NCI-H146 treated with DMSO at 0.1 percent for 48 hours (cell line): ENCODE results near the gene CARD9.
"Not testable (repeated sequence)": the region's sequence is repeated elsewhere in the genome, so short reads cannot be mapped to it uniquely, and the experiment has no call there.

ENCODE experiments used
- DNase-seq: peaks from one replicate; lab custom pipeline; 2025; ENCODE audit not compliant: unreplicated experiment; lab: John Stamatoyannopoulos, UW

CARD9 gene

DNA sequence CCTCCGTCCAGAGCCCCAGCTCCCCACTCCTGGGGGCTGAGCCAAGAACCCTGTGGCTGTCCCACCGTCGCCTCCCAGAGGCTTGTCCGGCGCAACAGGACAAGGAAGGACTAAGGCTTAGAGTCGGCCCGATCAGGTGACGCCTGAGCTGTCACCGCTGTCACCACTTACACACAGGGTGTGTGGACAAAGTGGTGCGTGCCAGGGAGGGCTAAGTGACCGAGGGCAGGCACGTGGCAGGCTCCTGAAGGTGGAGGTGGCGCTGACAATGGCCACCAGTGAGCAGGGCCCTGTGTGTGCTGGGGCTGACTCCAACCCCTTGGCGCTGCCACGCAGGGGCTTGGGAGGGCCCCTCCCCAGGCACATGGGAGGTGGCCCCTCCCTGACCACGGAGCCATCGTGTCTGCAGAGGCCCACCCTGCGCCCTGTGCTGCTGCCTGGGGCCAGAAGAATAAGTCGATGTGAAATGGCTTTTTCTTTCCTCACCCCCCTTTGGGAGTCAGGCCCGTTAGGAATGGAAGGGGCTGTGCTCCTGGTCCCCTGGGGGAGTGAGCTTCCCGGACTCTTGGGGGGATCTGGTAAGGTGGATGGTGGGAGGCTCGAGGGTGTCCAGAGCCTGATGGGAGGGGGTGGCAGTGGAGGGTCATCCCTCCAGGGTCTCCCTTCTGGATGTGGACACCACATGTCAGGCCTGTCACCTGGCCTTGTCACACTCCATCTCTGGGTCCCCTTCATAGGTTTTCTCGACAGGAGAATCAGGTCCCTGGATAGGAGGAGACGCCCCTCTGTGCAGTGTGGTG, 48.8 kb downstream of the CARD9 start:
- DNase-seq: no peak

DNA sequence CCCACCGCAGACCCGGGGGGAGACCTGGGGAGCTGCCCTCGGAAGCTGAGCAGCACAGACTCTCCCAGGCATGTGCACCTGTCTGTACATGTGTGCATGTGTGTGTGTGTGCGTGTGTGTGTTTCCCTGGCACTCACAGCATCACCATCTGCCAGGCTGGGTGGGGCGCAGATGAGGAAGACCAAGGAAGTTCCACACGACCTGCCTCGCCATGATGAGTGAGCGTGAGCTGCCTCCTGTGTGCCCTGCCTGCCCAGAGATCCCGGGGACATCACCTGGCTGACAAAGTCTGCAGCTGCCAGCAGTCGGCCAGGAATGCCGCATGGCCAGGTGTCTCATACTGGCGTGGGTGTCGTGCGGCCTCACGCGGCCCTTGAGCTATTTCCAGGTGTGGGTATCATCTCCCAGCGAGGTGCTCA, 50.1 kb downstream of the CARD9 start:
- DNase-seq: no peak

DNA sequence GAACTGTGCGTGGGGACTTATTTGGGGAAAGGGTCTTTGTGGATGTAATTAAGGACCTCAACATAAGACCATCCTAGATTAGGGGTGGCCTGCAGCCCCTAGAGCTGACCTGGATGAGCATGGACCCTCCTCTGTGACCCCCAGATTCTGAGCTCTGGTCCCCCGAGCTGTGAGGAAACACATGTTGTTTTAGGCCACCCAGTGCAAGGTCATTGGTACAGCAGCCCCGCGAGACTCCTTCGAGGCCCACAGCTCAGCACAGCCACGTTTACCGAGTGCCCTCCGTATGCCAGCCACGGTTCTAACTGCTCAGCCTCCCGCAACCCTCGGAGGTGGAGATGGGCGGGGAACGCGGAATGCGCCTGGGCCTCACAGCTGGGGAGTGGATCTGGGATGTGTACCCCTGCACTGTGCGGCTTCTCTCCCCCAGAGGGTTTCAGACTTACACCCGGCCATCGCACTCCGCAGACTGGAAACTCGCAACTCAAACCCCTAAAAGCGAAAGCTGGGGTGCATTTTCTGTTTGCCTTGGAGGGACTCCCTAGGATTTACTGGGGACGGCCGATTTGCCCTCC, 50.6 kb downstream of the CARD9 start:
- no peak for DNase-seq

DNA sequence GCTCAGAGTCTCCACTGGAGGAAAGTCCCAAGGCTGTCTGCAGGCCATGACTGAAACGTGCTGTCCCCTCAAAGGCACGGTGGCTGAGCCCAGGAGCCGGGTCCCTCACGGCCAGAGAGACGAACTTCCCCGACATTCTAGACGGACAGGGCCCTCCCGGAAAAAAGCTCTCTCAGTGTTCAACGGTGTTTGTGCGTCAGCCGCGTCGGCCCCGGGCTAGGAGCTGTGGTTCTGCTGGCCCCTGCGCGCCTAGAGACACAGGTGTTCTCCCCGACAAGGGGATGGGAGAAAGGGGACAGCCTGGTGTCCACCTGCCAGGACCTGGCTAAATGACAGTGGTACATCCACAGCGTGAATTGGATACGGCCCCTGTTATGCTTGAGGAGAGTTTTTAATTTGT, 51.9 kb downstream of the CARD9 start:
- no peak for DNase-seq

DNA sequence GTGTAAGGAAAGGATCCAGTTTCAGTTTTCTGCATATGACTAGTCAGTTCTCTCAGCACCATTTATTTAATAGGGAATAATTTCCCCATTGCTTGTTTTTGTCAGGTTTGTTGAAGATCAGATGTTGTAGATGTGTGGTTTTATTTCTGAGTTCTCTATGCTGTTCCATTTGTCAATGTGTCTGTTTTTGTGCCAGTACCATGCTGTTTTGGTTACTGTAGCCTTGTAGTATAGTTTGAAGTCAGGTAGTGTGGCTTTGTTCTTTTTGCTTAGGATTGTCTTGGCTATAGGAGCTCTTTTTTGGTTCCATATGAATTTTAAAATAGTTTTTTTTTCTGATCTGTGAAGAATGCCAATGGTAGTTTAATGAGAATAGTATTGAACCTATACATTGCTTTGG, 52.5 kb downstream of the CARD9 start:
- not testable (repeated sequence) for DNase-seq

DNA sequence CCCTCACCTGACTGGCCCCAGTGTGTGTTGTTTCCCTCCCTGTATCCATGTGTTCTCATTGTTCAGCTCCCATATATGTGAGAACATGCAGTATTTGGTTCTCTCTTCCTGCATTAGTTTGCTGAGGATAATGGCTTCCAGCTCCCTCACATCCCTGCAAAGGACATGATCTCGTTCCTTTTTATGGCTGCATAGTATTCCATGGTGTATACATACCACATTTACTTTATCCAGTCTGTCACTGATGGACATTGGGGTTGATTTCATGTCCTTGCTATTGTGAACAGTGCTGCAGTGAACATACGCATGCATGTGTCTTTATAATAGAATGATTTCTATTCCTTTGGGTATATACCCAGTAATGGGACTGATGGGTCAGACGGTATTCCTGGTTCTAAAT, 53.5 kb downstream of the CARD9 start:
- not testable (repeated sequence) for DNase-seq

DNA sequence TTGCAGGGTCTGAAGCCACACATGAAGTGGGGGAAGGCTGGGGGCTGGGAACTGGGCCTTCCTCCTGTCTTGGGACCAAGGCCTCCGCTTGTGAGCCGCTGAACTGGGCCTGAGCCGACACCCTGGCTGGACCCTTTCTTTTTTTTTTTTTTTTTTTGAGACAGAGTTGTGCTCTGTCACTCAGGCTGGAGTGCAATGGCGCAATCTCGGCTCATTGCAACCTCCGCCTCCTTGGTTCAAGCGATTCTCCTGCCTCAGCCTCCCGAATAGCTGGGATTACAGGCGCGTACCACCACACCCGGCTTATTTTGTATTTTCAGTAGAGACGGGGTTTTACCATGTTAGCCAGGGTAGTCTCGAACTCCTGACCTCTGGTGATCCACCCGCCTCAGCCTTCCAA, 54.2 kb downstream of the CARD9 start:
- DNase-seq: not testable (repeated sequence)

DNA sequence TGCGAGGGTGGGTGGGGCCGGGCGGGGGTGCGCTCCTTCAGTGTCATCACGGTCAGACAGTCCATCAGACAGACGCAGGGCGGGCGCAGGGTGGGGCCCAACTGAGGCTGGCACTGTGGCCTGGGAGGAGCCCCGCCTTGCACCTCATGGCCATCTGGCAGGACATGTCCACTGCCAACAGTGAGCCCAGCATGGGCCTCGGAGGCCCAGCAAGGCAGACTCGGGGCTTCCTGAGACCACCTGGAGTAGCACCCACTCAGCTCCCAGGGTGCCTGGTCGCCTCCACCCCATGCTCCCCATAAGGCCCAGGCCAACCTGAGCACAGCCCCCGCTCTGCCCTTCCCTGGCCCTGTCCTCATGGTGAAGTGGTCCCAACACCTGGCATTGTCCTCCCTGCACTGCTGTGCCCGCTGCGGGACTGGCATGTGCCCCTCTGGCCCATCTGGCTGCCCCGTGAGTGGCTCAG, 54.7 kb downstream of the CARD9 start:
- no peak for DNase-seq

DNA sequence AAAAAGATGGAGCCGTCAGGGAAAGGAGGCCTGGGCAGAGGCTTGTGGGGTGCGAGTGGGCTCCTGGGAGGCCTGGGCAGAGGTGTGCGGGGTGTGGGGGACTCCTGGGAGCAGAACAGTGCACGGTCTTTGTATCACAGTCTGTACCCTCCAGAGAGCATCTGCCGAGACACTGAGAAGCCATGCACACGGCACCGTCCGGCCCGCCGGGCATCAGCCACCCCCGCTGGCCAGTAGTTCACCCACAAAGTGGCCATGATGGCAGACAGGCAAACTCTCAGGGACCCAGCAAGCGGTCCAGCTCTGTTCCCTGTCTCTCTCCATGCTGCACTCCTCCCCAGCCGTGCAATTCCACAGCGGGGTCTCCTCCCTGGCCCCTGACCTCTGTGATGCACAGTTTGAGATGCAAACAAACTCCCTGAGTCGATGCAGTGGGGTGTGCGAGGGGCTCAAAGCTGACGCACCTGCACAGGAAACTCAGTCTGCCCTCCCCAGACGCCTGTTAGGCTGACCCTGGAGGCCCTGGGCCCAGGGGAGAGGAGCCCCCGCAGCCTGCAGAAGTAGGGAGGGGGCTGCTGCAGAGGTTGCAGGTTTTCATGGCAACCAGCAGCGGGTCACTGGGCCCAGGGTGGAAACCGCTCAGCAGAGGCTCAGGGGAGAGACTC, 55.2 kb downstream of the CARD9 start:
- no peak for DNase-seq

DNA sequence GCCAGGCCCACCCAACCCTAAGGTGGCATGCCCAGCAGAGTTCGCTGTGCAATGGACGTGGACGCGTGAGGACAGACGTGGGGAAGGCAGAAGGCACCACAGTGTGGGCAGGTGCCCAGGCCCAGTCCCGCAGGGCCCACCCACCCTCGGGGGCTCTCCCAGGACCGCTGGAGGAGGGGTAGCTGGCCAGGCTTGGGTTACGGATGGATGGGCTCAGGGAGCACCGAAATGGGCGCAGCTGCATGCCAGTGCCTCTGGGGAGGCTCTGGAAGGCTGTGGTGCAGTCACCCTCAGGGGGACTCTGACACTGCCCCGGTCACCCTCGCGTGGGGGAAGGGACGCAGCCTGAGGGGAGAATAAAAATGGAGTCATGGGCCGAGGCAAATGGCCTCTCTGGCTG, 55.8 kb downstream of the CARD9 start:
- DNase-seq: no peak

DNA sequence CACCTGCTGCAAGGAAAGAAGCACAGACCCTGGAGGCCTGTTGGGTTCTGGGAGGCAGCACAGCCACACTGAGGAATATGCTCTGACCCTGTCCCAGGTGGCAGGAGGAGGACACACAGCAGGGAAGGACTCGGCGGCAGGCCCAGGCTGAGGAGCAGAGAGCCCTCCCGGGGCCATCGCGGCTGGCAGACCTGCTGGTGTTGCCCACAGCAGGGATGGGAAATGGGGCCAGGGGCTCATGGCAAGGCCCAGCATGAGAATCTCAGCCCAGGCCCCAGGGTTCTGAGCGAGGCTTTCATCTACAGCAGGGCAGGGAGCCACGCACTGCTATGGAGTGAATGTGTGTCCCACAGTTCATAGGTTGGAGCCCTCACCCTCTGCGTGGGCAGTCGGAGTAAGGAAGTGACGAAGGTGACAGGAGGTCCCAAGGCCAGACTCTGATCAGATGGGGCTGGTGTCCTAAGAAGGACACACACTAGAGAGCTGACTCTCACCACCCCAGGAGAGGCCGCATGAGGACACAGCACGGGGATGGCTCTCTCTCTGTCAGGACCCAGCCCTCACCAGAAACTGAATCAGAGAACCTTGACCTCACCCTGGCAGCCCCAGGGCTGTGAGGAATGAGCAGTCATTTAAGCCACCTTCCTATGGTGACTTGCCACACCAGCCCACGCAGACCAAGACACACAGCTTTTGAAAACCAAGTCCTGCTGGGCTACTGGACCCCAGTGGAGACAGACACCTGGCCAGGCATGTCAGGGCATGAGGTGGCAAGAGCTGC, 56.4 kb downstream of the CARD9 start:
- DNase-seq: no peak

DNA sequence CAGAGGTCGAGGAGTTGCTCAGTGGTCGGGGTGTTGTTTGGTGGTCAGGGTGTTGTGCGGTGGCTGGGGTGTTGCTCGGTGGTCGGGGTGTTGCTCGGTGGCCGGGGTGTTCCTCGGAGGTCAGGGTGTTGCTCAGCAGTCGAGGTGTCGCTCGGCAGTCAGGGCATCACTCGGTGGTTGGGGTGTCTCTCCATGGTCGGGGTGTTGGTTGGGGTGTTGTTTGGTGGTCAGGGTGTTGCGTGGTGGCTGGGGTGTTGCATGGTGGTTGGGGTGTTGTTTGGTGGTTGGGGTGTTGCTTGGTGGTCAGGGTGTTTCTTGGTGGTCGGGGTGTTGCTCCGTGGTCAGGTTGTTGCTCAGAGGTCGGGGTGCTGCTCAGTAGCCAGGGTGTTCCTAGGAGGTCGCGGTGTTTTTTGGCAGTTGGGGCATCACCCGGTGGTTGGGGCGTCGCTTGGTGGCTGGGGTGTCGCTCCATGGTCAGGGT, 57.2 kb downstream of the CARD9 start:
- no peak for DNase-seq

DNA sequence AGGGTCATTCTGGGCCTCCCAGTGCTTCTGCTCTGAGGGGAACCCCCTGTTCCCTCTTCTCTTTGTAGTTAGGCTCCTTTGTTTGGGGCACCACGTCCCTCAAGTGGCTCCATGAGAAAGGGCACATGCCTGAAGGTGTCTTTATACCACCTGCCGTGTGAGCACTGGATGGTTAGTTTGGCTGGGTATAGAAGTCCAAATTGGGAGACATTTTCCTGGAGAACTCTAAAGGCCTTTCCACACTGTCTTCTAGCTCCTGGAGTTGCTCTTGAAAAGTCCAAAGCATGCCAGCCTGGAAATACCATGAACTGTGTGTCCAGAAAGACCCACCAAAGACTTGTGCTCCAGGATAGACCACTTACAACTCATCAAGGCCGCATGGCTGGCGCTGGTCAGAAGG, 58.5 kb downstream of the CARD9 start:
- DNase-seq: no peak

DNA sequence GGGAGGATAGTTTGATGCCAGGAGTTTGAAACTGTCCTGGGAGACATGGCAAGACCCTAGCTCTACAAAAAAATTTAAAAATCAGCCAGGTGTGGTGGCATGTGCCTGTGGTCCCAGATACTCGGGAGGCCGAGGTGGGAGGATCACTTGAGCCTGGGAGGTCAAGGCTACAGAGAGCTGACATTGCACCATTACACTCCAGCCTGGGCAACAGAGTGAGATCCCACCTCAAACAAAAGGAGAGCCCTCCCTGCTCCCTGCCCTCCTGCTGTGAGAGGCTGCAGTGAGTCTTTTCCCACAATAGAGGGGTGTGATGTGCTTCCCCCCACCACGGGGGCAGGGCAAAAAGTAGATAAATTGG, 59.4 kb downstream of the CARD9 start:
- no peak for DNase-seq
